ENCODE data around the gene AKAP3.

- TF ChIP-seq, protein P1, sequence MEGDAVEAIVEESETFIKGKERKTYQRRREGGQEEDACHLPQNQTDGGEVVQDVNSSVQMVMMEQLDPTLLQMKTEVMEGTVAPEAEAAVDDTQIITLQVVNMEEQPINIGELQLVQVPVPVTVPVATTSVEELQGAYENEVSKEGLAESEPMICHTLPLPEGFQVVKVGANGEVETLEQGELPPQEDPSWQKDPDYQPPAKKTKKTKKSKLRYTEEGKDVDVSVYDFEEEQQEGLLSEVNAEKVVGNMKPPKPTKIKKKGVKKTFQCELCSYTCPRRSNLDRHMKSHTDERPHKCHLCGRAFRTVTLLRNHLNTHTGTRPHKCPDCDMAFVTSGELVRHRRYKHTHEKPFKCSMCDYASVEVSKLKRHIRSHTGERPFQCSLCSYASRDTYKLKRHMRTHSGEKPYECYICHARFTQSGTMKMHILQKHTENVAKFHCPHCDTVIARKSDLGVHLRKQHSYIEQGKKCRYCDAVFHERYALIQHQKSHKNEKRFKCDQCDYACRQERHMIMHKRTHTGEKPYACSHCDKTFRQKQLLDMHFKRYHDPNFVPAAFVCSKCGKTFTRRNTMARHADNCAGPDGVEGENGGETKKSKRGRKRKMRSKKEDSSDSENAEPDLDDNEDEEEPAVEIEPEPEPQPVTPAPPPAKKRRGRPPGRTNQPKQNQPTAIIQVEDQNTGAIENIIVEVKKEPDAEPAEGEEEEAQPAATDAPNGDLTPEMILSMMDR (conservative IDR thresholded peaks at IDR 0.05 in 1 of 2, IDR thresholded peaks at IDR 0.05 in 1 of 2; ENCODE audit: extremely low read depth in 1 of 2, insufficient read depth in 1 of 2, low read depth in 1 of 2, low read length in 2 of 2): no peak
- TF ChIP-seq EZH2 (IDR thresholded peaks at IDR 0.05; ENCODE audit: borderline replicate concordance, low read length): no peak
Observed at GRCh38 chr12:4690760-4691159, 41.9 kb upstream of the AKAP3 start.
